ENCODE data around the gene SPOCK1.

- TF ChIP-seq CTCF (IDR thresholded peaks at IDR 0.05) (no peak), POLR2AphosphoS5 (IDR thresholded peaks at IDR 0.05) (no peak), EP300 (IDR thresholded peaks at IDR 0.05) (no peak)
Measured at GRCh38 chr5:137097203-137097602, 401.9 kb downstream of the SPOCK1 start.

Measured in stomach (tissue), 4 donors.